PFSK-1 (cell line): ENCODE measurements around the gene CYBA.

Source experiments
- FOXP2 ChIP-seq: optimal IDR thresholded peaks from 2 replicates; pipeline ENCODE3; 2011; ENCODE audit warnings: borderline replicate concordance, control low read depth, inconsistent platforms; ENCODE audit not compliant: insufficient read depth; ENCODE audit errors: extremely low read length, extremely low read depth
- POLR2AphosphoS5 ChIP-seq: IDR thresholded peaks from 2 replicates; pipeline ENCODE4 v1.6.1; 2012; ENCODE audit warnings: low read depth, mild to moderate bottlenecking, control low read depth, low read length, moderate library complexity
- SIN3A ChIP-seq: IDR thresholded peaks from 2 replicates; pipeline ENCODE4 v1.6.1; 2012; ENCODE audit warnings: mild to moderate bottlenecking, low read length, moderate library complexity, borderline replicate concordance; ENCODE audit not compliant: insufficient read depth
- TAF1 ChIP-seq: IDR thresholded peaks from 2 replicates; pipeline ENCODE4 v1.6.1; 2012; ENCODE audit warnings: low read length, control low read depth, borderline replicate concordance; ENCODE audit not compliant: insufficient read depth
- TF ChIP-seq, protein P1 (sequence below), 2 experiments: IDR thresholded peaks; 2 replicates each; pipeline versions ENCODE4 v1.6.1 to v1.8.0; 2011 to 2012; ENCODE audit warnings: low read depth in 2 of 2, low read length in 2 of 2, control low read depth in 1 of 2, inconsistent platforms in 1 of 2, mild to moderate bottlenecking in 1 of 2, moderate library complexity in 1 of 2; ENCODE audit not compliant: insufficient read depth in 1 of 2

The CYBA gene

DNA sequence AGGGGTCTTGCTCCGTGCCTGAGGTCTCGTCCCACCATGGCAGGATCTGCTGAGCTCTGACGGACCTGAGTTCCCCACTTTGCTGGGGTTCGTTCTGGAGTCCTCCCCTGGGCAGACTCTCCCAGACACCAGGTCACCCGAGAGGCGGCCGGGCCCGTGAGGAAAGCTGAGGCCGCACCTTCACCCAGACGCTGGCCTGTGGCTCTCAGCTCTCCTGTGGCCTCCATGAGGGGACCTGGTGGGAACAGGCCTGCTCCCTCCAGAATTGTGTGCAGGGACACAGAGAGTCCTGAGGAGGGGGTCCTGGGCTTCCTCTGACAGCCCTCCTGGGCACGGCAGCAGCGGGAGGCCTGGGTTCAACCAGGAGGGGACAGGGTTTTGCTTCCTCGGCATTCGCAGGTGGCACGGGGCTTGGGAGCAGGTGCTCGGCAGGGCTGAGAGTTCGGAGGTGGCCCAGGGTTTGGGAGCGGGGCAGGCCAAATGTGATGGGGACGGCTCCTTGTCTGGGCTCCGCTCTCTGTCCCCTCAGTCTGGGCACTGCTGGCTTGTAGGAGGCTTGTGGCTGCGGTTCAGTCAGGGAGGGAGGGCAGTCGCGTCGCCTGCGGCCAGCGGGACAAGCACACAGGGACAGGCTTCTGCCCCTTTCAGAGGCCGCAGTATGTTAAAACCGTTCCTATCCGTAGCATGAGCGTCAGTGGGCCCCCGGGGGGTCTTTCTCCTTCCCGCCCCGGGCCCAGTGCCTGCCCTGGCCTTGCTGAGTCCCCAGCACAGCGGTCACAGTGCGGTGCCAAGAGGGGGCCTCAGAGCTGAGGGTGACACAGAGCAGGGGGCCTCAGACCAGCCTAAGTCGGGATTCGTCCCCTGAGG lies 43.6 kb upstream of the CYBA start:
- TF ChIP-seq SIN3A, result no peak
- TF ChIP-seq, protein P1, sequence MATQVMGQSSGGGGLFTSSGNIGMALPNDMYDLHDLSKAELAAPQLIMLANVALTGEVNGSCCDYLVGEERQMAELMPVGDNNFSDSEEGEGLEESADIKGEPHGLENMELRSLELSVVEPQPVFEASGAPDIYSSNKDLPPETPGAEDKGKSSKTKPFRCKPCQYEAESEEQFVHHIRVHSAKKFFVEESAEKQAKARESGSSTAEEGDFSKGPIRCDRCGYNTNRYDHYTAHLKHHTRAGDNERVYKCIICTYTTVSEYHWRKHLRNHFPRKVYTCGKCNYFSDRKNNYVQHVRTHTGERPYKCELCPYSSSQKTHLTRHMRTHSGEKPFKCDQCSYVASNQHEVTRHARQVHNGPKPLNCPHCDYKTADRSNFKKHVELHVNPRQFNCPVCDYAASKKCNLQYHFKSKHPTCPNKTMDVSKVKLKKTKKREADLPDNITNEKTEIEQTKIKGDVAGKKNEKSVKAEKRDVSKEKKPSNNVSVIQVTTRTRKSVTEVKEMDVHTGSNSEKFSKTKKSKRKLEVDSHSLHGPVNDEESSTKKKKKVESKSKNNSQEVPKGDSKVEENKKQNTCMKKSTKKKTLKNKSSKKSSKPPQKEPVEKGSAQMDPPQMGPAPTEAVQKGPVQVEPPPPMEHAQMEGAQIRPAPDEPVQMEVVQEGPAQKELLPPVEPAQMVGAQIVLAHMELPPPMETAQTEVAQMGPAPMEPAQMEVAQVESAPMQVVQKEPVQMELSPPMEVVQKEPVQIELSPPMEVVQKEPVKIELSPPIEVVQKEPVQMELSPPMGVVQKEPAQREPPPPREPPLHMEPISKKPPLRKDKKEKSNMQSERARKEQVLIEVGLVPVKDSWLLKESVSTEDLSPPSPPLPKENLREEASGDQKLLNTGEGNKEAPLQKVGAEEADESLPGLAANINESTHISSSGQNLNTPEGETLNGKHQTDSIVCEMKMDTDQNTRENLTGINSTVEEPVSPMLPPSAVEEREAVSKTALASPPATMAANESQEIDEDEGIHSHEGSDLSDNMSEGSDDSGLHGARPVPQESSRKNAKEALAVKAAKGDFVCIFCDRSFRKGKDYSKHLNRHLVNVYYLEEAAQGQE (IDR thresholded peaks at IDR 0.05; ENCODE audit: insufficient read depth in 1 of 2, low read depth in 2 of 2, low read length in 2 of 2), result no peak
- TF ChIP-seq TAF1, result no peak
- TF ChIP-seq FOXP2, result no peak
- TF ChIP-seq POLR2AphosphoS5, result no peak

DNA sequence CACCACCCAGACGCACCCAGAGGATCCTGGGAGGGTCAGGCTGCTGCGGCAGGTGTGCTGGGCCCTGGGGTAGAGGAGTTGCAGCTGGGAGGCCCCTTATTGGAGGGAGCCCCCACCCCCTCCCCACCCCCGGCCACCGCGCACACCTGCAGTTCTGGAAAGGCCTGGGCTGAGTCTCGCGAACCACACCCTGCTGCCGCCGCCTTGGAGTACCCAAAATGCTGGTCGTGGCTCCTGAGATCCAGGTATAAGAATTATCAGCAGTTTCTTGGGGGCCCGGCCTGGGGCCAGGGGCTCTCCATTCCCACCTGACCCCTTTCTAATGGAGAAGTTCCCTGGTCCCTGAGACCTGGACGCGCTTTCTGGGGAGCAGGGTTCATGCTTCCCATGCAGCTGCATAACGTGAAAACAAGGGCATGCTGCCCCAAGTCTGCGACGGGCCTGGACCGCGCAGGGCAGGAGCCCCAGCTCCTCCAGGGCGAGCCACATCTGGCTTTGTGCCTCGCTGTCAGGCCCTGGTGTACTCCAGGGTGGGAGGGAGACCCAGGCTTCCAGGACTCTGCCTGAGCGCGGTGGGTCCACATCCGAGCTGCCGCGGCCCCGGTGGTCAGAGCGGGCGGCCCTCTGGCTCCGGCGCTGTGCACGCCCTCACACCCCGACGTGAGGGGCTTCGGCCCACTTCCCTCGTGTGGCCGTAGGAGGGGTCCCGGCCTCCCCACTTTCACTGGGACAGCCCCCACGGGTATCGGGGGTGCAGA lies 42.7 kb upstream of the CYBA start:
- no peak for TF ChIP-seq TAF1
- no peak for TF ChIP-seq SIN3A
- TF ChIP-seq FOXP2, result no peak
- no peak for TF ChIP-seq POLR2AphosphoS5
- TF ChIP-seq, protein P1 (IDR thresholded peaks at IDR 0.05; ENCODE audit: insufficient read depth in 1 of 2, low read depth in 2 of 2, low read length in 2 of 2), result no peak

DNA sequence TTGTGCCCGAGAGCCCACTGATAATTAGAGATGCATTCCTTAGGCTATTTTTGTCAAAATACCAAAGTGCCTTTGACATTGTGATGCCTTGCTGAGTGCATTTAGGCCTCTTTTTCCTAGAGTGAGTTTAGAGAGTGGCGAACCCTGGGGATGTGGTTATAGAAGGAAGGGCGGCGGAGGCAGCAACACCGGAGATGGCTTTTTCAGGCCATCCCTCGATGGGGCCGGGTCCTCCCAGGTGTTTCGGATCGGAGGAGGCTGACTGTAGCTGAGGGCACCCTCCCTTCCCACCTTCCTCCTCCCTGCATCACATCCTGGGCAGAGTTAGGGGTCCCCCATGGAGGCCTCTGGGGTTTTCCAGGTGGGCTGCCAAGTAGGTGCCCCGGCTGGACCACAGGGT lies 42.0 kb upstream of the CYBA start:
- TF ChIP-seq POLR2AphosphoS5 (no peak), FOXP2 (no peak), SIN3A (no peak), TAF1 (no peak)
- TF ChIP-seq, protein P1 (IDR thresholded peaks at IDR 0.05; ENCODE audit: insufficient read depth in 1 of 2, low read depth in 2 of 2, low read length in 2 of 2), result no peak

DNA sequence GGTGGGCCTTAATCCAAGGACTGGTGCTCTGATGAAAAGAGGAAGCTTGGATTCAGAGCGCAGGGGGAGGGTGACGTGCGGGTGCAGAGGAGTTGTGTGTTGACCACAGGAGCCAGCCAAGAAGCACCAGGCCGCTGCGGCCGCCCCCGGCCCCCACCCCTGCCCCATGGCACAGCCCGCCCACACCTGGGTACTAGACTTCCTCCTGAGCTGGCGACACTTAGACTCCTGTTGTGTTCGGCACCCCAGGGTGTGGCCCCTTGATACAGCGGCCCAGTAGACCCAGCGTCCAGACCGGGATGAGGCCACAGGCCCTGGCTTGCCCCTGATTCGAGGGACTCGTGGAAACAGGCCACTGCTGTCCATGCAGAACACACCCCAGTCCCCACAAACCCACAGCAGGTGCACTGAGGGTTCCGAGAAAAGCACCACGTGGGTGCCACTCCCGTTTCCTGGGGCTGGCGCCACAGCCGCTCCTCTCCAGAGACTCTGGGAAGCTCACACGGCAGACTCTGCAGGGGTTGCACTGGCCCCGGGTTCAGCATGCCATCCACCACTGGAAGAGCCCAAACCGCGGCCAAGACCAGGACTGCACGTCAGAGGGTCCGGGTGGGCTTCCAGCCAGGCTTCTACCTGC lies 41.2 kb upstream of the CYBA start:
- TF ChIP-seq, protein P1 (IDR thresholded peaks at IDR 0.05; ENCODE audit: insufficient read depth in 1 of 2, low read depth in 2 of 2, low read length in 2 of 2), result no peak
- TF ChIP-seq TAF1, result no peak
- TF ChIP-seq SIN3A, result no peak
- no peak for TF ChIP-seq POLR2AphosphoS5
- no peak for TF ChIP-seq FOXP2
